ENCODE measurements around the gene AMN1. TPM values are rescaled to one million over a fixed set of nuclear protein-coding genes. Genes with fewer than 3 reads are reported as not detected.

The AMN1 gene
- total and polyA plus RNA-seq, 2 of the 4 experiments (the other 2 are of a cell fraction): 3.4 to 5.2 TPM

DNA sequence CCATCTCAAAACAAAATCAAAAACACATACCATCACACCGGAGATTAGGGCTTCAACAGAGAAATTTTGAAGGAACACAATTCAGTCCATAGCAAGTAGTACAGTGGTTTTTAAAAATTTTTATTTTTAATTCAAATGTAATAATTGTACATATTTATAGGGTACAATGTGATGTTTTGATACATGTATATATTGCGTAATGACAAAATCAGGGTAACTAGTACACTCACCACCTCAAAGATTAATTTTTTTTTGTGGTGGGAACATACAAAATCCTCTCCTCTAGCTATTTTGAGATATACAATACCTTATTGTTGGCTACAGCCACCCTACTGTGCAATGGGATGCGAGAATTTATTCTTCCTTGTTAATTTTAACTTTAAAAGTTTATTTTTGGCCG is 95.4 kb downstream of the AMN1 start:
- dilution Hi-C loops (cut with HindIII; ENCODE audit: low sequenced_read_pairs, unreplicated experiment): no loop called here
- H3K56ac ChIP-seq (ENCODE audit: extremely low read depth, insufficient read depth, low read length): no peak overlapping the region
- intact Hi-C loops (cut with micrococcal nuclease): no loop called here
- H4K5ac ChIP-seq (ENCODE audit: low read depth, low read length): no peak overlapping the region
- no peaks in the 10 kb centered on the region for H4K20me1 ChIP-seq (ENCODE audit: insufficient read depth, low read length)
- H3K4me1 ChIP-seq (ENCODE audit: control insufficient read depth, insufficient read depth, low read length): no peaks in the 10 kb centered on the region; the same call in 1 of the 2 replicates
- ChIA-PET CTCF (interaction anchor here (0.6 kb wide), 2 partner anchors 217 to 230 kb away, joined by 4 to 5 read pairs; no protein-coding TSS in a partner anchor), POLR2A (ENCODE audit: unreplicated experiment) (no interaction called here)
- H4K8ac ChIP-seq (ENCODE audit: low read depth in 2 of 2, low read length in 2 of 2): no peak overlapping the region
- H2AK9ac ChIP-seq (replicated peaks; ENCODE audit: low read depth, low read length, poor library complexity): no peak overlapping the region
- no peak overlapping the region for H3K4me3 ChIP-seq (ENCODE audit: insufficient read depth, low read depth, low read length)
- DNase-seq (no peak), ATAC-seq (ENCODE audit: low read depth) (no peak)
- no peak overlapping the region for H2AFZ ChIP-seq (replicated peaks; ENCODE audit: low read length, poor library complexity)
- H3K4me2 ChIP-seq (ENCODE audit: low read depth, low read length): no peak overlapping the region
- H3K36me3 ChIP-seq (ENCODE audit: control insufficient read depth, insufficient read depth, low read length): no peaks in the 10 kb centered on the region
- H3K23ac ChIP-seq (ENCODE audit: low read depth, low read length): no peak overlapping the region
- H3K9me1 ChIP-seq (ENCODE audit: insufficient read depth, low read length): no peaks in the 10 kb centered on the region
- H3K9me3 ChIP-seq (ENCODE audit: control insufficient read depth, insufficient read depth, low read length): no peaks in the 10 kb centered on the region
- no TSS peak for BruUV-seq (replicated peaks)
- H2BK15ac ChIP-seq (ENCODE audit: low read depth, low read length): no peak overlapping the region
- H2BK20ac ChIP-seq (ENCODE audit: low read depth, low read length): no peak overlapping the region
- no peaks in the 10 kb centered on the region; the same call in 1 of the 2 replicates for H3K27me3 ChIP-seq (ENCODE audit: control insufficient read depth, insufficient read depth, low read length)
- no peak overlapping the region for H3K9ac ChIP-seq (ENCODE audit: low read depth, low read length)
- no peak overlapping the region for H3K27ac ChIP-seq (ENCODE audit: insufficient read depth, low read length)
- no peak overlapping the region for H2AK5ac ChIP-seq (ENCODE audit: low read depth, low read length)
- WGBS, 2 experiments (ENCODE audit: extremely low coverage in 2 of 2, insufficient read length in 1 of 2): 80% methylated on average over 1 of the region's 4 CpGs; no CpG with 5 or more reads in 1 of the 2 experiments
- no peak overlapping the region for H2BK120ac ChIP-seq (ENCODE audit: low read depth, low read length)
- H4K91ac ChIP-seq (ENCODE audit: insufficient read depth, low read depth, low read length): no peak overlapping the region
- H3K18ac ChIP-seq (ENCODE audit: low read depth, low read length): no peak overlapping the region
- no peak overlapping the region for H3K14ac ChIP-seq (replicated peaks; ENCODE audit: low read depth, low read length)
- no peak overlapping the region for H2BK5ac ChIP-seq (ENCODE audit: low read depth, low read length, poor library complexity, severe bottlenecking)
- H3K79me1 ChIP-seq (ENCODE audit: low read depth in 1 of 2, low read length in 2 of 2): no peaks in the 10 kb centered on the region
- no peak overlapping the region for H3K4ac ChIP-seq (ENCODE audit: low read depth, low read length)
- in situ Hi-C loops (cut with MboI; ENCODE audit: low sequenced_read_pairs): loop anchor here (10.0 kb wide), 1 partner anchor 369 kb away; no protein-coding TSS in a partner anchor
- TF ChIP-seq RFX5 (IDR thresholded peaks at IDR 0.05; ENCODE audit: low read depth, low read length): no peak
- peak; percentile 86 for TF ChIP-seq CEBPB (IDR thresholded peaks at IDR 0.05; ENCODE audit: low read depth, low read length)
